GM21786 (cell line): ENCODE data around the gene WNK2.
A peak's percentile ranks its signal among the peaks of the same experiment; 100 is the strongest.
"Not testable (repeated sequence)": the region's sequence is repeated elsewhere in the genome, so short reads cannot be mapped to it uniquely, and the experiment has no call there.

Source experiments
- ATAC-seq: cut with Tn5 transposase; IDR thresholded peaks from one replicate; pipeline ENCODE4 v1.9.1; 2021; ENCODE audit not compliant: unreplicated experiment

Gene WNK2

GRCh38 chr9:93183663-93184431 lies at the start of gene WNK2:
Gene WNK2 (plus strand): TSS chr9:93184139. CDS start chr9:93184930, 791 bp downstream.
- no peak for ATAC-seq

GRCh38 chr9:93134740-93135444 lies 49.0 kb upstream of the WNK2 start:
- no peak for ATAC-seq

- ATAC-seq, result no peak
These were observed 47.9 kb upstream of the WNK2 start for GRCh38 chr9:93136011-93136440.

GRCh38 chr9:93137362-93137761 lies 46.6 kb upstream of the WNK2 start:
- ATAC-seq, result no peak

GRCh38 chr9:93138171-93138764 lies 45.7 kb upstream of the WNK2 start:
- ATAC-seq, result no peak

- ATAC-seq, result no peak
These were observed 44.4 kb upstream of the WNK2 start for GRCh38 chr9:93139365-93140182.

- ATAC-seq, result no peak
These were observed 42.0 kb upstream of the WNK2 start for GRCh38 chr9:93141771-93142483.

GRCh38 chr9:93143830-93144530 lies 40.0 kb upstream of the WNK2 start:
- ATAC-seq, result no peak

- ATAC-seq, result not testable (repeated sequence)
These were observed 37.2 kb upstream of the WNK2 start for GRCh38 chr9:93146696-93147095.

GRCh38 chr9:93147632-93148031 lies 36.3 kb upstream of the WNK2 start:
- no peak for ATAC-seq

GRCh38 chr9:93148721-93149120 lies 35.2 kb upstream of the WNK2 start:
- ATAC-seq, result no peak

- no peak for ATAC-seq
These were observed 34.6 kb upstream of the WNK2 start for GRCh38 chr9:93149361-93149760.

- ATAC-seq, result no peak
These were observed 32.7 kb upstream of the WNK2 start for GRCh38 chr9:93151097-93151784.

GRCh38 chr9:93154293-93154903 lies 29.5 kb upstream of the WNK2 start:
- ATAC-seq, result no peak

GRCh38 chr9:93155716-93156474 lies 28.0 kb upstream of the WNK2 start:
- no peak for ATAC-seq

GRCh38 chr9:93156475-93157008 lies 27.4 kb upstream of the WNK2 start:
- ATAC-seq, result no peak

- ATAC-seq, result peak; percentile 84
These were observed 24.1 kb upstream of the WNK2 start for GRCh38 chr9:93159601-93160471.
